Amniotic stem cell (primary cell): Measurements from ENCODE around the gene ITGBL1.

Experiments
- DNase-seq: peaks from one replicate; lab custom pipeline; 2025; lab: John Stamatoyannopoulos, UW

The ITGBL1 gene, protein sequence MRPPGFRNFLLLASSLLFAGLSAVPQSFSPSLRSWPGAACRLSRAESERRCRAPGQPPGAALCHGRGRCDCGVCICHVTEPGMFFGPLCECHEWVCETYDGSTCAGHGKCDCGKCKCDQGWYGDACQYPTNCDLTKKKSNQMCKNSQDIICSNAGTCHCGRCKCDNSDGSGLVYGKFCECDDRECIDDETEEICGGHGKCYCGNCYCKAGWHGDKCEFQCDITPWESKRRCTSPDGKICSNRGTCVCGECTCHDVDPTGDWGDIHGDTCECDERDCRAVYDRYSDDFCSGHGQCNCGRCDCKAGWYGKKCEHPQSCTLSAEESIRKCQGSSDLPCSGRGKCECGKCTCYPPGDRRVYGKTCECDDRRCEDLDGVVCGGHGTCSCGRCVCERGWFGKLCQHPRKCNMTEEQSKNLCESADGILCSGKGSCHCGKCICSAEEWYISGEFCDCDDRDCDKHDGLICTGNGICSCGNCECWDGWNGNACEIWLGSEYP

DNA sequence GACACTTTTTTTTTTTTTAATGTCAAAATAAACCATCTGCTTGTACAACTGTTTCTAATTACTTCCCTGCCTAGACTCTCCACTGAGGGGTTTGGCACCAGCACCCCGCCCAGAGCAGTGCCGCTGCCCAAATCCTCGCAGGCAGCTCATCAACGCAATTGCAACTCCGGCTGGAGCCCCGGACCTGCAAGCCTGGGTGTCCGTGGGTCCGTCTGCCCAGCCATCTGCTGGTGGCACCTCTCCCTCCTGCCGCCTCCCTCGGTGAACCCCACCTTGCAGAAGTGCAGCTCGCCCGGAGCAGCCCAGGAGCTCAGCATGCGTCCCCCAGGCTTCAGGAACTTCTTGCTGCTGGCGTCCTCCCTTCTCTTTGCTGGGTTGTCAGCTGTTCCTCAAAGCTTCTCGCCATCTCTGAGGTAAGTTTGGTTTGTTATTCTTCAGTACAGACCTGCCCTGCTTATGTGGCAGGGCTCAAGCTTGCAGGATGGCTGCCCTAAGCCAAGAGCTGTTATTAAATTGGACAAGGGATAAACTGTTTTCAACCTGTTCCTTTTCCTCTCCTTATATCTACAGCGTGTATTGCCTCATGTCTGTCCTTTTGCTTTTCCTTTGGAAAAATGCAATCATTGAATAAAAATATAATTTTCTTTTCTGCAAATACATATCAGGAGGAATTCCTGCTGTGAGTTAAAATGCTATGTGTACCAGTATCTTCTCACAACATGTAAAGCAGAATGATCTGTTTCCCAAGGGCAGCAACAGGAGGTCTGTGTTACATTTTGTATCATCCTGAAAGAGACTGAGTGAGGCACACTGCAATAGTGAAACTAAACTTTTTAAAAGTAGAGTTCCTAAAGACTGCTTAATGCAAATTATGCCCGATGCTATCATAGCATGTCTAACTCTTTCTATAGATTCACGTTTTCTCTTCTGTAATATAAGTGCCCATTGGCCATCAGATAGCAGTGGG, at the start of gene ITGBL1:
ITGBL1 (plus strand) TSS at position 157 of the 967 bp plus-strand sequence; CDS start at position 316, 159 bp downstream.
- DNase-seq, result peak; percentile 20

DNA sequence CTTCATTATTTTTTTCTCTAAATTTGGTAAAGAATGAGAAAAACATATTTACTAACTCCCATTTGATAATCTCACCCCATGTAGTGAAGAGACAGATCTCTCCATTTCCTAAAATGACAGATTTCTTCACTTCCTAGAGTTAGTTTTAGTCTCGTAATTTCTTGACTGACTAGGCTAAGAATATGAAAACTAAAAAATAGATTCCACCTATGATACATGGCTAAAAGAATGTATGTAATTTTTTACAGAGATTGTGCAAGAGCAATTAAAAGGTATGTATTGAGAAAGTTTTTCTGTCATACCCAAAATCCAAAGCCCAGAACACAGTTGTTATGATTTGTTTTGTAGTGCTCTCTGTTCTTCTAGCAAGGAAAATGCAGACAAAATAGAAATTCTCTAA, 45.7 kb upstream of the ITGBL1 start:
- no peak for DNase-seq

DNA sequence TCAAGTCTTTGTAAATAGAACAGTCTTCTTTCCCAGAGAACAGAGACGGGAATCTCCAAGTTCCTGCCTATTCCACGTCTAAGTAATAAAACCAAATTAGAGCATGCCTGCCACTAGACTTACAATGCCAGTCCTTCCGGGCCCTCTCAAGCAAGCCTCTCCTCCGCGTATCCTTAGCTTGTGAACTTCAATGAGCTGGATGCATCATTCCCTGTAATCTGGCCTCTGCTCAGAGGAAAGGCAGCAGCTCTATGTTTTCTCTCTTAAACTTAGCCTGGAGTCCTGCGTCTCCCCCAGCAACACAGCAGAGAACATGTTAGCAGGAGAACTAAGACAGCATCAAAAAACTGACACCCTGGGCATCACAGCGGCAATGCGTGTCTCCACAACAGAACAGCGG, 44.3 kb upstream of the ITGBL1 start:
- no peak for DNase-seq

DNA sequence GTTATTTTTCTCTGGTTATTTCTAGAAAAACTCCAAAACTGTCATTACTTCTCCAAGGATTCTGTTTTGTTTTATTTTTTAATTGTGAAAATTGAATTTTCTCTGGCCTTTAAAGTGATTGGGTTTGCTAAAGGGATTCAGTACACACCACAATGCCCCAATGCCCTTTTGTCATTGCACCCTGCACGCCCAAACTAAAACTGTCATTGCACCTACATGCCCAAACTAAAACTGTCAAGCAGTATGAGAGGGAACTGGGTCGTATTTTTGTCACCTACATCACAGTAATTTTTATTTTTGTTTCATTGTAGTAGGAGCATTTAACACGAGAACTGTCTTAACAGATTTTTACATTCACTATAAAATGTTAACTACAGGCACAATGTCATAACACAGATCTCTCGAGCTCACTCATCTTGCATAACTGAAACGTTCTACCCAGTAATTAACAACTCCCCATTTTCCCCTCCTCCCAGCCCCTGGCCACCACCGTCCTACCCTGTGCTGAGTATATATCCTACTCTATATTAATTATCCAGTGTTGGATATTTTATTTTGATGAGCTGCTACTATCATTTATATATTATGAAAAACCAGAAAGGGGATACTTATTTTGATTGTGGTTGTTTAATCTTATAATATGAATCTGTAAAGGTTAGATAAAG, 43.4 kb upstream of the ITGBL1 start:
- no peak for DNase-seq

DNA sequence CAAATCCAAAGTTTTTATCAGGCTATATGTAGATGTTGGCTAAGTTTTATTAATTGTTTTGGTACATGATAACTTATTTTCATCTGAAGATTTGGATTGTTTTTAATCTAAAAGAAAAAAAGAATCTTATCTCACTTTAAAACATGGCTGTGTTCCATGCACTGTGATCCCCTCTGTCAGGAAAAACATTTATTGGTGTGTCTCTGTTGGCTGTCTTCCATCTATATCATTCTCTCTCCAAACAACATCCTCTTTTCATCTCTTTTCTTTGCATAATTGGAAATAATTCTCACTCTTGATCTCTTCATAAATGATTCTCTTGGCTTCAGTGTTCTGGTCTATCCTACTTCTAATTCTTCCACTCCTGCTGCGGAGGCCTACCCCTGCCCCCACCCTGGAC, 40.4 kb upstream of the ITGBL1 start:
- DNase-seq, result no peak

DNA sequence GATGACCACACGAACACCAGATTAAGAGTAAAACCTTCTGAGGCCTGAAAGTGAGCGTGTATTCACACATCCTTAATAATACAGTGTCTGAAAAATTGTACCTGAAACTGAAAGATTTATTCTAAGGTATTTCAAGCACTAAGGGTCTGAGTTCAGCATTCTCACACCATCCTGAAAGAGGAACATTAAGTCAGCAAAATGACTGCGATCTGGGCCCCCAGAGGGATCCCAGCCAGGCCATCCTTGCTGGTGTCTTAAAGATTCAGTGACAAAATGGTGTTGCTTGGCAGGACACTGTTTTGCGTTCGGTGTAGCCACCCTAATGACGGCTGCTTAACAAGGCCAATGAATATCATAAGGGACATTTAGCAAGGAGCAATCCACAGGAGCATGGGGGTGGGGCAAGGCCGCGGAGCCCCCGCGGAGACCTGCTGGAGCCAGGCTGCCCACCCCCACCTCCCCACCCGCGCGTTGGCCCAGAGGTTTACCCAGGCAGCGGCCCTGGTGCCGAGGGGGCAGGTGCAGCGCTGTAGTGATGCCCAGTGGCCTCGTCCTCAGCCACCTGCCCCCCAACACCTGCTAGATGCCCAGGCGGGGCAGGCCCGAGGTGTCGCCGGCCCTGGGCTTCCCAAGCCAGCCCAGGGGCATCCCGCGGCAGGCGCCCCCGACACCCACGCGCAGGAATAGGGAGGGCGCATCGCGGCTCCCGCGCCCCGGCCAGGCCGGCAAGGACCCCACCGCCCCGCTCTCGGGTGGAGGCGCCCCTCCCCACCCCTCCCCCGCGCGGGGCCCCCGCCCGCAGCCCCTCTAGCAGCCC, 36.9 kb upstream of the ITGBL1 start:
- DNase-seq, result no peak

DNA sequence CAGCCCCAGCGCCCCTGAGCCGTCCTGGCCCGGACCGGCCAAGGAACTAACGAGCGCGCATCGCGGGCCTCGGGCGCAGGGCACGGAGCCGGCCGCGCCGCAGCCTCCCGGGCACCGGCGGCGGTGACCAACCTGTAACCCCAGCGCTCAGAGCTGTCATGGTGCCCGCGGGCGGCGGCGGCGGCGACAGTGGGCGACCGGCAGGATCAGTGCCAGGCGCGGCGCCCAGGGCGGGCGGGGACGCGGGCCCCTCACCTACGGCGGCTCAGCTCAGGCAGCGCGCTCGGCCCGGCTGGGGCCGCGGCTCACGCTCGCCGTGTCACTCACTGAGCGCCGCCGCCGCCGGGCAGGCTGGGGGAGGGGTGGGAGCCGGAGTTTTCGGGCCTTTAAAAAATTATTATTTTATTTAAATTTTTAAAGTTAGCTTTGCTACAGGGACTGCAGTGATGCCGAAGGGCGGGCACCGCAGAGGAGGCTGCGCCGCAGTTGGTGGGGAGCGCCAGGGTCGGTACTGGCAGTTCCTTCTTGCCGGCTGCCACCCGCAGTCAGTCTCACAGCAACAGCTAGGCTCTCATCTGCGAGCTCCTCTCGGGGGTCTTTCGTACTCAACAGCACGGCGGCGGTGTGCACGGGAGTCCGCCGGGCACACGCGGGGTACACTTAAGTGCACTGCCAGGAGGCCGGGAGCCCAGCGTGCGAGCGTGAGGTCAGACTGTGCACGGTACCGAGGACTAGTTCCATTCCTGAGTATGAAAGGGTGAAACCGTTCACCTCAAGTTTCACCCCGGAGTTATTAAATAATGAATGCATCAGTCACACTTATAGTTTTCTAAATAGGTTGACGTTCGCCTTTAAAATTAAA, 36.1 kb upstream of the ITGBL1 start, which contains the start of gene NALCN:
NALCN (minus strand) TSS at position 328 of the 862 bp plus-strand sequence. CDS start 17,382 bp downstream, outside the sequence.
- DNase-seq, result no peak

DNA sequence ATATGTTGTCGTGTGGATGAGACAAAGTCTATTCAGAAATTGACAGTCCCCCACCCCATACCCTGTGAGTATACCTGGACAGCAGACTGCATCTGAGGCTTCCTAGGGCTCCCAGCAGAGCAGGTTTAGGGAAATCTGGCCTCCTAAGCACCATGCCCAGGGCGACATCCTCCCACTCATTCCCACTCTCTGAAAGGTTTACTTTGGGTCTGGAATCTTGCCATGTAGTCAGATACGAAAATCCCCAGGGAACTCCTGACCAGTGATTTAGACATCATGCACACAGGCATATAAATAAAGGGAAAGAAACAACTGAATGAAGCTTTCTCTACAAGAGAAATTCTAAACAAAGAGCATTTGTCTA, 35.5 kb upstream of the ITGBL1 start:
- DNase-seq, result peak; percentile 7

DNA sequence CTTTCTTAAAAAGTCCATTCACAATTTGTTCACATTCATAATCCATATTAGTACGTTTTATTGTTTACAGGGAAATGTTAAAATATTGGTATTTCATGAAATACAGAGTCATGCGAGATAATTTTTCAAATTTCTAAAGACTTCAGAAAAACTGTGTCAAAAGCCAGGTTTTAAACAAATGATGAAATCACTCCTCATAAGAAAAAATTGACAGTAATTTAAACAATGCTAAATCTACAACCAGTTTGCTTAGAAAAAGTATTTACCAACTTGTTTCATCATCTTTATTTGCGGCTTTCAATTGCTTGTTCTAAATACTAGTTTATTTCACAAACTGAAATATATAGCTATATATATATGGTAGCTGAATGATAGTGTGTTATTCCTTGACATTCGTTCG, 35.0 kb upstream of the ITGBL1 start:
- DNase-seq, result no peak

DNA sequence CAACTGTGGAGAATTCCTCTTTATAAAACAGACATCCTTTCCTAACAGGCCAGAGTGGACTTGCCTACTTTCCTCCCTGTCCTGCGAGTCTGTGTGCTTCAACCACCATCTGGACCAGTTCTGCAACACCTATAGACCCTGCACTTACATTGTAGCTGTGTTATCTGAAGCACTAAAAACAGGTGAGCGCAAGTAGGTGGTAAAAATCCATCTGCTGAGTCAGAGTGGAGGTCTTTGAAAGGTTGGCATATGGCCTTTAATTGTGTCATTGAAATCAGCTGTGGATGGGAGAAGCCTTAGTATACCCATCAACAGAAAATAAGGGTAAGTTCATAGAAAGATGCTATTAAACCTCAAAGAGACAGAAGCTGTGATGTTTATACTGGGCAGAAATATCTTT, 28.6 kb upstream of the ITGBL1 start:
- DNase-seq, result no peak

DNA sequence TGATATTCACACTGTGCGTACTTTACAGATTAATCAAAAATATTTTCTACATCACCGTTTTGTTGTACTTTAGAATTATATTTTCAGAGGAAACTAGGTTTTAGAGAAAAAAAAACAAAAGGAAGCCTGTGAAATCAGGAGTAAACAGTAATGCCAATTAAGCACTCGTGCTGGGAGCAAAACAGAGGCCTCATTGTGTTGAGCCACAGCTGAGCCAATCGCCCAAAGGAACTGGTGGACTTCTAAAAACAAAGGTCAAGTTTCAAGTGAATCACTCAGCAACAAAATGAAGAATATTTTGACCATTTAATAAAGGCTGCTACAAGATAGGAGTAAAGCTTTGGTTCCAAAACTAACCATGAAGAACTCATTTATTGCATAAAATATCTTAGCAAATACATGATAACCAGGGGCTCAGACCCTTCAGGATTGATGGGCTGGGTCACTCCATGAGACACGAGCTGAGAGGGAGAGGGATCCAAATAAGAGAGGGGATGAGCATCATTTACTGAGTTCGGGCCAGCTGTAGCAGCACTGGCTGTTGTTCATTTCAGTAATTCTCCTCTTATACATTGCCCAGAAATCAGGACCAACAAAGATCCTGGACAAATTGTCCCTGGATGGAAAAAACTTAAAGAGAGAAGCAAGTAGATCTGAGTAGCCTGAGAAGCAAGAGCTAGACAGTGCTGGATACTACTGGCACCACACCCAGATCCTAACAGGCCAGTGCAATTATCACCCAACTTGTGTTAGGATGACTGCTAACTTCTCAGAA, 27.9 kb upstream of the ITGBL1 start:
- peak; percentile 5 for DNase-seq

DNA sequence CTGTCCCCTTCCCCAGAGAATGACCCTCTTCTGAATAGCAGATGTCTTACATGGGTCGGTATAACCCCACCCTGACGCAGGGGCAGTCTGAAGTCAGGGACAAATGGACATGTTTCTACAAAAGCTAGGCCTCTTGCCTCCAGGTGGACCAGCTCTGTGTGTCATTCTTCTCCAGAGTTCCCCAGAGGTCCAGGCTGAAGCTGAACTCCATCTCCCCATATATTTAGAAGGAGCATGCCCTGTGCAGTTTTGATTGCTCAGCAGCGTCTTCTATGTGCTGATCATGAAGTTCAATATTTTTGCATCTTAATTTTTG, 27.4 kb upstream of the ITGBL1 start:
- DNase-seq, result no peak

DNA sequence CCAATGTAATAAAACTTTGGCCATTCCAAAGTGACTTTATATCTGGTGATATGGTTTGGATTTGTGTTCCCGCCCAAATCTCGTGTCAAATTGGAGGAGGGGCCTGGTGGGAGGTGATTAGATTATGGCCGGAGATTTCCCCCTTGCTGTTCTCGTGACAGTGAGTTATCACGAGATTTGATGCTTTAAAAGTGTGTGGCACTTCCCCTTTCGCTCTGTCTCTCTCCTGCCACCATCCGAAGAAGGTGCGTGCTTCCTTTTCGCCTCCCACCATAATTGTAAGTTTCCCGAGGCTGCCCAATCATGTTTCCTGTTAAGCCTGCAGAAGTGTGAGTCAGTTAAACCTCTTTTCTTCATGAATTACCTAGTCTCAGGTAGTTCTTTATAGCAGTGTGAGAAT, 26.9 kb upstream of the ITGBL1 start:
- DNase-seq, result no peak

DNA sequence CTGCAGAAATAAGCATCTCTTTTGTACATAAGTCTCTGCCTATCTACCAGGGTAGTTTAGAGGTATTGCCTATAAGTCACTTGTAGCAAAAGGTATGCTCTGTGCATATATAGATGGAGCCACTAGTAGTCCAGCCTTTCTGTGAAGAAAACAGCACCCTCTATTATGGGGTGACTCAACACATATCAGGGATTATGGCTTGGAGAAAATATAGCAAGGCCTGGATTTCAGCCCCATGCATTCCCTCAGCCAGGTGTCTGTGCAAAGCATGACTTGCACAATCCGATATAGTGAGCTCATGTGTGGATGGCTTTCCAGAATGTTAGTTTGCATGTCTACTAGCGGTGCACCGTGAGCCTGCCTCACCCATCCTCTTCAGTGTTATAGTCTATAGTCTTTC, 22.7 kb upstream of the ITGBL1 start:
- no peak for DNase-seq

DNA sequence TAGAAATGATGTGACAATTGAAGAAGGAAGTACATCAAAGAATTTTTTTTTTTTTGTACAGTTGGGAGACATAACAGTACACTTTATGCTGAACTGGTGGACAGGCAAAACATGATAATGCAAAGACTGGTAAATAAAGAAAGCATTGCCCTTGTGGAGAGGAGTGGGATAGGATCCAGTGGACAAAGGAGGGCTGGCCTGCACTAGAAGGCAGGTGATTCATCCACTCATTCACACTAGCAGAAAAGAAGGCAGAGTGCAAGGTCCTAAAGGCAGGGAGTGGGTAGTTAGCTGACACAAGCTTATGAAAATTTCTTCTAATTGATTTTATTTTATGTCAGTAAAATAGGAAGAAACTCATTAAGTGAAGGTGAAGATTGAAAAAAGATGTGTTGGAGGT, 18.6 kb upstream of the ITGBL1 start:
- no peak for DNase-seq

DNA sequence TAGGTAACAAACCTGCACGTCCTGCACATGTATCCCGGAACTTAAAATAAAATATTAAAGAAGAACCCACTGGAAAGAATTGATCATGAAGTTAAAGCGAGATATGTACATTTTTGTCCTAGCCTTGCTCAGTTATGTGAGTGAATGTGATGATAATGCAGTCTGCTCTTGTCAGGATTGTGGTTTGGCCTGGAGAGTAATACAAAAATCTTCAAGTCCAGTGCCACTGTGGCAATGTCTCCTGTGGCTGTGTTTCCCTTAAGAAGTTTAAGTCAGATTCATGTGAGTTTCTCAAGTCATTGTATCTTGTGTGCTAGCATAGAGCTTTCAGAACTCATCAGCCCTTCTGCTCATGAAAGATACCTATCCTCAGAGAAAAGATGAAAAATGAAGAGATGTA, 18.0 kb upstream of the ITGBL1 start:
- no peak for DNase-seq

DNA sequence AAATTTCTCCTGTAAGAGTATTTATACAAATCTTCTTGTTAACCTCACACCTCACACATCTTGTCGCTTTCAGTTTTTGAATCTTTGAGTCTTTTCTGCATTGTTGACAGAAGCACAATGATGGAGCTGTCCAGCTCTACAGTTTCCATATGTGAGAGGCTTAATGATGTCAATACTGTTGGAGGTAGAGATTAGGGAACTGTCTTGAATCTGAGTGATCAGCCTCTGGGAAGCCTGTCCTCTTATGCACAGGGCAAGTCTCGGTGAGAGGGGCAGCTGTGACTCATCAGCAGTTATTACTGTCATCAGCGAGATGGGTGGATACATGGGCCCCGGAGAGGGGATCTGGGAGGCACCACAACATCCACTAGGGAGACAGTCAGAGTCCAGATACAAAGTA, 4.6 kb upstream of the ITGBL1 start:
- no peak for DNase-seq

DNA sequence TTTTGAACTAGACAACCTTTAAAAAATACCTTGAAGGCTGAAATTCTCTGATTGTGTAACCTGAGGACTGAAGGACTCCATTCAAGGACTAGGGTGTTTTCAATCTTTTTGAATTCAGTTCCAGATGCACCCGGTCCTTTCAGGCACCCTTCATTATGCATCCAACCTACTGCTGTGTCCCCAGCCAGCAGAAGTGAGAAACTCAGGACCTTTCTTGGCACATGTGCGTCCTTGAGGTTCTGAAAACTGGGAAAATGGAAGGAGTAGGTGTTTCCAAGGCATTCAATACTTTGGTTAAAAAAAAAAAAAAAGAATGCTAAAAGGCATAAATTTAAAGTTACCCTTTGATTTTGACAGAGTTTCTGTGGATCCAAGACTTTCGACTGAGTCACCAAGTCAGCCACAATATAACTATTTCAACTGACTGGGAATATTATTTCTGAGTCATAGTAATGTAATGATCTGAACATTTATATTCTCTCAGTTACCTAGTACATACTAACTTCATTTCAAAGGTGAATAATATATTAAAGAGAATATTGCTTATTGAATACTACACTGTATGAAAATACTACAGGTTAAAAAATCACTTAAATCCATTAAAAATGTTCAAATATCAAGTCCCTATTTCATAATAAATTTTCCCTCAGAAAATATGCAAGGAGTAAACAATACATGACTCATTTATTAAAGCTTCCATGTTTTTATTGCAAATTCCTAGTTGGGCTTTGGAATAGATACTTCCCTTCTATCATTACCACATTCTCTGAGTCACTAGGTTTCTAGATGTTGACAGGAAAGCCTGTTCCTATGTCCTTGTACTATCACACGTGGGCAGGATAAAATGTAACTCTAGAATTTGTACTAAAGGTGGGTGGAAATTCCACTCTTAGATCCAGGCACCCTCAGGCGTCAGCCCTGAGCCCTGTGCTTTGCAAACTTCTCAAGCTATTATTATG, 2.4 kb upstream of the ITGBL1 start:
- DNase-seq, result peak; percentile 56

DNA sequence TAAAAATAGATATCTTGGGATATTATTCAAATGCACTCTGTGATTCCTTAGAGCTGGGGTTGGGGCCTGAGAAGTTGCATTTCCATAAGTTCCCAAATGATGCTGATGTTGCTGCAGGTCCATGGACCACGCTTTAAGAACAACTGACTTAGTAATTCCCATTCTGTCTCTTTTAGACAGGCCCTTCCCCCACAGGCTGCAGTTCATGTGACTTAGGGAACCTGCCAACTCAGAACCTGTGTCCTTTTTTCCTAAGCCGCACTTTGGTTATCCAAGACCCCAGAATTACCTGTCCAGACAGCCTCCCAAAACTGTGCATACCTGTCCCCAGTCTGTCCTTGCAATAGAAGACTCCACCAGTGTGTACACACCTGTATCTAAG, 1.7 kb upstream of the ITGBL1 start:
- DNase-seq, result no peak
